ENCODE measurements around the gene HSPA12B.

DNA sequence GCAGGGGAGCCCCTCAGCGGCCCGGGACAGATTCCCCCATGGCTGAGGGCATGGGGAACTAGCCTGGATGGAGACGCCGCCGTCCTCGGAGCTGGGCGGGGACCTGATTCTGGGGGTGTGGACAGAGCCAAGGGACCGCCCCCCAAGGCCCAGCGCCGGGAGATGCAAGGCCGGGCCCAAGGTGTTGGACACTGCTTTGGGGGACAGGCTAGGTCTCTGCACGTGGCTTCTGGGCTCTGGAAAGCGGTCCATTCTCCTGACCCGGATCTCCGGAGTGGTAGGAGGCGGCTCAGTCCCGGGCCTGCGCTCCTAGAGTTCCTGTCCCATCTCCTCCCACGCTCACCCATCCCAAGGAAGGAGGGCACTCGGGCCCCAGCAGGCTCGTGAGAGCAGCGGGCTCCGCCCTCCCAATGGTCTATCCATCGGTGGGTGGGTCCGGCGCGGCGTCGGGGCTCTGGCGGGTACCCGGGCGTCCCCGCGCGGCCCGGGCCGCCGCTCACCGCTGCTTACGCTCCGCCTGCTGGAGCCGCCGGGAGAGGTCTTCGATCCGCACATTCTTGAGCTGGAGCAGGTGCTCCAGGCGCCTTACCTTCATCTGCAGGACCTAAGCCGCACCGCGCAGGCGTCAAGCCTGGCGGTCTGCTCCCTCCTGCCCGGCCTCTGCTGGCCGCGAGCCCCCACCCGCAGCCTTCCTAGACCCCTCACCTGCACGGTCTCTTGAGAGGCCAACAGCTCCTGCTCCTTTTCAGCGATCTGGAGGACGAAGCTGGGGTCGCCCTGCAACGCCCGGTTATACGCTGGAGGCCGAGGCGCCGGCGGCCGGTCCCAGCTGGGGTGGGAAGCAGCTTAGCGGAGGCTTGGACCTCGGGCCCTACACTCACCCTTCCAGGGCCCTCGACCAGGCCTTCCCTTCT is 45.5 kb downstream of the HSPA12B start:
- 0 out of 2 replicates have a peak, but pooled peaks have one; percentile 12 for TF ChIP-seq POLR2AphosphoS5 (IDR thresholded peaks at IDR 0.05; ENCODE audit: borderline replicate concordance, low read depth, low read length)
- TF ChIP-seq EZH2 (IDR thresholded peaks at IDR 0.05), result no peak
- TF ChIP-seq FOXP2 (optimal IDR thresholded peaks at IDR 0.05; ENCODE audit: control extremely low read depth, extremely low read length, insufficient read depth), result no peak
